Stimulated activated CD4-positive, alpha-beta T cell treated with anti-CD3 and anti-CD28 coated beads, Interleukin-2, amount 100 ng/mL, for 4 hours (primary cell): ENCODE results near the gene INTS13.
"Not testable (repeated sequence)": the region's sequence is repeated elsewhere in the genome, so short reads cannot be mapped to it uniquely, and the experiment has no call there.

ENCODE experiments used
- DNase-seq: peaks from one replicate; pipeline ENCODE4 v3.0.0-alpha.2; 2020; ENCODE audit warnings: low read depth

INTS13 gene

GRCh38 chr12:26937863-26938700 lies at the start of gene INTS13, which contains the start of gene FGFR1OP2:
Gene INTS13, minus strand, starts transcription at chr12:26937981. Its CDS starts 1,178 bp downstream, at chr12:26936803.
Gene FGFR1OP2, plus strand, starts transcription at chr12:26938470. Its CDS starts 15,689 bp downstream, at chr12:26954159.
- peak; percentile 96 for DNase-seq

GRCh38 chr12:26982866-26983265 lies 45.1 kb upstream of the INTS13 start:
- no peak for DNase-seq

GRCh38 chr12:26979733-26980132 lies 42.0 kb upstream of the INTS13 start:
- no peak for DNase-seq

GRCh38 chr12:26978801-26979200 lies 41.0 kb upstream of the INTS13 start:
- no peak for DNase-seq

GRCh38 chr12:26976687-26977086 lies 38.9 kb upstream of the INTS13 start:
- no peak for DNase-seq

GRCh38 chr12:26971963-26972362 lies 34.2 kb upstream of the INTS13 start:
- peak; percentile 29 for DNase-seq

- no peak for DNase-seq
Measured at GRCh38 chr12:26970136-26970535, 32.4 kb upstream of the INTS13 start.

- no peak for DNase-seq
Measured at GRCh38 chr12:26966842-26967241, 29.1 kb upstream of the INTS13 start.

- no peak for DNase-seq
Measured at GRCh38 chr12:26963413-26963812, 25.6 kb upstream of the INTS13 start.

- no peak for DNase-seq
Measured at GRCh38 chr12:26961803-26962202, 24.0 kb upstream of the INTS13 start.

- DNase-seq: not testable (repeated sequence)
Measured at GRCh38 chr12:26961391-26961790, 23.6 kb upstream of the INTS13 start.

GRCh38 chr12:26954027-26954426 lies 16.2 kb upstream of the INTS13 start:
- DNase-seq: no peak

- DNase-seq: no peak
Measured at GRCh38 chr12:26953447-26953846, 15.7 kb upstream of the INTS13 start.

- no peak for DNase-seq
Measured at GRCh38 chr12:26948309-26948708, 10.5 kb upstream of the INTS13 start.

- DNase-seq: no peak
Measured at GRCh38 chr12:26941215-26941594, 3.4 kb upstream of the INTS13 start.

GRCh38 chr12:26940516-26941214 lies 2.9 kb upstream of the INTS13 start:
- DNase-seq: peak; percentile 37

GRCh38 chr12:26939953-26940352 lies 2.2 kb upstream of the INTS13 start:
- no peak for DNase-seq

- DNase-seq: no peak
Measured at GRCh38 chr12:26939192-26939832, 1.5 kb upstream of the INTS13 start.

- peak; percentile 9 for DNase-seq
Measured at GRCh38 chr12:26938701-26939062, 901 bp upstream of the INTS13 start.

- no peak for DNase-seq
Measured at GRCh38 chr12:26937443-26937862, 328 bp downstream of the INTS13 start.

GRCh38 chr12:26936559-26937442 lies 980 bp downstream of the INTS13 start:
- no peak for DNase-seq
